HPDE6-E6E7 (cell line): ENCODE measurements around the gene MSMO1.
"Not testable (repeated sequence)": the region's sequence is repeated elsewhere in the genome, so short reads cannot be mapped to it uniquely, and the experiment has no call there.

Experiments
- DNase-seq: peaks from one replicate; pipeline ENCODE4 v3.0.0; 2011; ENCODE audit warnings: missing footprints; ENCODE audit errors: extremely low spot score

Gene MSMO1

DNA sequence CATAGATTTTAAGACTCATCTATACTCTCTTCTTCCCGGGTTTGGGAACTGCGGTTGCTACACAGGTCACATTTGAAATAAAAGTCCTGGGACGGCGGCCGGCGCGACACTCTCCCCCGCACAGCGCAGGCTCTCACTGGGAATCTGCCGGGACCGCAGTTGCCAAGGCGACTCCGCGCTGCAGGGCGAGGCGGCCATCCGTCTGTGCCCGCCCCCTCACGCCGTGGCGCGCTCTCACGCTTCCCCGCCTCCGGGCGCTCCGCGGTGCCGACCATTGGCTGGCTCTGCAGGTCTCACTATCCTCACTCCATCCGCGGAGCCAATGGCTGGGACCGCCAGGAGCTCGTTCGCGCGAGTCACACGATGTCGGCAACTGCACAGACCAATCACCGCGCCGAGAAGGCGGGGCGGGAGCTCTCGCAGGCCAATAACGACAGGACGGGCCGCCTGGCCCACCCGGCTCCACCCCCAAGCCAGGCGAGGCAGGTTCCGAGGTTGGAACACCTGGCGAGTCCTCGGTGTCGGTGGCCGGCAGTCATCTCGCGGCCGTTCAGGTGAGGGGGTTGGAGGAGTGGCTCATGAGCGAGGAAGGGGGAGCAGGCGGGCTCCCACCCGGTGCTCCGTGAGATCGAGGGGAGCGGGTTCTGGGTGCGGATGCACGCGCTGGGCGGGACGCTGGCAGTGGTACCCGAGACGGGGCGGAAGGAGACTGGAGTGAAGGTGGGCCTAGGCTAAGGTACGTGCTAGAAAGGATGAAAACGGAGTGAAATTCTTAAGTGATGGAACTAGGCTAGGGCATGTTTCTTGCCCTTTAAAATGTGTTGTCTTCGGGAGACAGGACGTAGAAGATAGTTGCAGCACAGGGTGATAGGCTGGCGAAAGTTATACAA, at the start of gene MSMO1:
Gene MSMO1 (plus strand): TSS at position 459 of the 890 bp plus-strand sequence. CDS start 5,702 bp downstream, outside the sequence.
- DNase-seq, result peak; percentile 94

DNA sequence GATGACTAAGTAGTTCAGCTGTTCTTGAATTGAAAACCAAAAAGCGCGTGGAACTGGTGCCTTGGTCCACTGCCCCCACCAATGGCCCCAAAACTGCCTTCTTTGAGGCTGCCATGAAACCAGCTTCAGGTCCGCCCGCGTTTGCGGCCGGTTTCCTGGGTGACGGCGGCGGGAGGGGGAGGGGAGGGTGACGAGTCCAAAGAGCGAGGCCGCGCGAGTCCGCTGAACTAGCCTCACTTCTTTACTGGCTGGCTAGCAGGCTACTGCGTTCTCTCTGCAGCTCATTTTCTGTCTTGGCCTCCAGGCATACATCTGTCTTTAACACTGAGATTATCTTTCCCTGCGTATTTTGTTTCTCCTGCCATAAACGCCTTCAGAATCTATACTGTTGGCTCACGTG, 47.9 kb upstream of the MSMO1 start:
- DNase-seq, result not testable (repeated sequence)

DNA sequence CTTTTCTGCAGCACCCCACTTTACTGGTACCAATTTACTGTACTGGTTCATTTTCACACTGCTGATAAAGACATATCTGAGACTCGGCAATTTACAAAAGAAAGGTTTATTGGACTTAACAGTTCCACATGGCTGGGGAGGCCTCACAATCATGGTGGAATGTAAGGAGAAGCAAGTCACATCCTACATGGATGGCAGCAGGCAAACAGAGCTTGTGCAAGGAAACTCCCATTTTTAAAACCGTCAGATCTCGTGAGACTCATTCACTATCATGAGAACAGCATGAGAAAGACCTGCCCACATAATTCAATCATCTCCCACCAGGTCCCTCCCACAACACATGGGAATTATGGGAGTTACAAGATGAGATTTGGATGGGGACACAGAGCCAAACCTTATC, 42.8 kb upstream of the MSMO1 start:
- not testable (repeated sequence) for DNase-seq

DNA sequence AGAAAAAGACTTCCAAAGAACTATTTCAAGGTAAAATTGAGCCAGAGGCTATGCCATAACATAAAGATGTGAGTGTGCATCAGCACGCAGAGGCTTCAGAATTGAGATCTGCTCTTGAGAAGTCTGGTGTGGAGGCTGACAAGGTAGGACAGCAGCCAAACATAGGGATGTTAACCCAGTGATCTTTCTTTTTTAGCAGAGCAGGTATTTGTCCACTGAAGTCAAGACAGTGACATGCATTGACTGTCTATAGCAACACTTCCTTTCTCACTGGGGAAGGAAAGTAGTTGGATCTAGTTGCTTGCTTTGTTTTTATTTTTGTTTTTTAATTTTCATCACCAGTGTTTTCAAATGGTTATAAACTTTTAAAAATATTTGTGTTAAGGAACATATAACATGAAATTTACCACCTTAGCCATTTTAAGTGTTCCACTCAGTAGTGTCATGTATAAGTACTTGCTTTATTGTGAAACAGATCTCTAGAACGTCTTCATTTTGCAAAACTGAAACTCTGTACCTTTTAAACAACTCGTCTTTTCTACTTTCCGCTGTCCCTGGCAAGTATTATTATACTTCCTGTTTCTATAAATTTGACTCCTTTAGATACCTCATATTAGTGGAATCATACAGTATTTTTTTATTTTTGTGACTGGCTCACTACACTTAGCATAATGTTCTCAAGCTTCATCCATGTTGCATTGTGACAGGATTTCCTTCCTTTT, 40.7 kb upstream of the MSMO1 start:
- not testable (repeated sequence) for DNase-seq

DNA sequence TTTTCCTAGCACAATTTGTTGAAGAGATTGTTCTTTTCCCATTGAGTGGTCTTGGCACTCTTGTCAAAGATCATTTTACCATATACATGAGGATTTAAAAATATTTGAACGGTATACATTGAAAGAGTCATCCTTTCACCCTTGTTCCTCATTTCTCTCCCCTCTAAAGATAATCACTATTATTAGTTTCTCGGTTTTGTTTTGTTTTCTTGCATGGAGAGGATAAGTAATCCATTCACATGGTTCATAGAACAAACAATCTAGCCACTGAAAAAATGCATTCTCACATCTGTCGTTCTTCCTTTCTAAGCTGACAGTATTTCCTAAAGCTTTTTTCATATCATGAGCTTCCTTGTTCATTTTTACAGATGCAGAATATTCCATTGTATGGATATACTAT, 39.2 kb upstream of the MSMO1 start:
- no peak for DNase-seq

DNA sequence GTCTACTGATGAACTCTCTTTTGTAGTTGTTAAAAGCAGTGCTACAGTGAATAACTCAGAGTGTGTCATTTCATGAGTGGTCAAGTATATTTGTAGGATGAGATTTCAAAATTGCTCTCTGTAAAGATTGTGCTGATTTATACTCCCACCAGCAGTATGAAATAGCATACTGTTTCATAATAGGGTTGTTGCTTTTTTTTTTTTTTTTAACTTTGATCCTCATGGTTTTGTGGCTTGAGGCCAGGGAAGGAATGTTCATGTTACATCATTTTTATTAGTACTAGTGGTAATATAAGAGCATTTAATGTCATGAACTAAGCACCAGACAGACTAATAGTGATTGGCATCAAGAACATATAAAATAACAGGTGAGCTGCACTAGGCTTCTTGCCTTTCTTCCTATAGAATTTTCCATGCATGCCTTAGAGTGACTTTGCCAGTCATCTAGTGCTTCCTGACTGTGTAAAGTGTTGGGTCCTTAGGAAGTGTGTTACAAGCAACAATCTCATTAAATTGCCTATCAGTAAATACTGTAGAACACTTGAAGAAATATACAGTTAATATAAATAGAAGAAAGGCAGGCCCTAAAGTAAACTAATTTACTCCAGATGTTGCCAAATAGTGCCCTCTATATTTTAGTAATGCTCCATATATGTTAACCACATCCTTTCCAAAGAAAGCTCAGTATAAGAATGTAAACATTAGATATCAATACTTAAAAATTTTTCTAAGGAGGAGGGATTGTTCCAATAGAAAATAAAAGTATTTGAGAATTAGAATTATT, 38.6 kb upstream of the MSMO1 start:
- no peak for DNase-seq

DNA sequence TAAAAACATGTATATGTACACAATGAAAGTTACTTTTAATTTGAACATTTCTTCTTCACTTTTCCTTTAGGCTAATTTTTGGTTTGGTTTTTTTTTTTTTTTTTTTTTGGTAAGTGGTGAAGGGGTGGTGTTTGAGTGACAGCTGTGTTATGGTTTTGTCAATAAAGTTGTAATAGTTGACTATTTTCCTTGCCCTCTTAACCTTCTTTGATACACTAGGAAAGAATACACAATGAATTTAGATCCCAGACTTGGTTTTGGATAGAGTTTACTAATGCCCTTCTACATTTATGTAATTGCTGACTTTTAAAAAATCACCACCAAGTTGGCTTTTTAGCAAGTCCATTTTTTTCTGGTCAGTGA, 38.1 kb upstream of the MSMO1 start:
- DNase-seq, result no peak

DNA sequence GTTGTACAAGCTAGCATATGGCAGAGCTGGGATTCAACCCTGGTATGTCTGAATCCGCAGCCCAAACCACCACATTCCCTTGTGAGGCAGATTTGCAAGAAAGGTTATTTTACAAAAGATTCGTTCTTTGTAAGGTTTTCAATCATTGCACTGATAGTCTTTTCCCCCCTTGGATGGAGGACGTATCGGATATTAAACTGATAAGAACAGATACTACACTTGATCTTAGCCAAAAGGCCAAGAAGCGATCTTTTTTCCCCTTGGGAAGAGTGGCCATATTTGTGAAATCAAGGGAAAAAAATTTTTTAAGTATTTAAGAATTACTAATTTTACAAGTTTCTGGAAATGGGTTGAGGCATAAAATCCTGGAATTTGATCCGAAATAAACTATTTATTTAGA, 34.4 kb upstream of the MSMO1 start:
- no peak for DNase-seq

DNA sequence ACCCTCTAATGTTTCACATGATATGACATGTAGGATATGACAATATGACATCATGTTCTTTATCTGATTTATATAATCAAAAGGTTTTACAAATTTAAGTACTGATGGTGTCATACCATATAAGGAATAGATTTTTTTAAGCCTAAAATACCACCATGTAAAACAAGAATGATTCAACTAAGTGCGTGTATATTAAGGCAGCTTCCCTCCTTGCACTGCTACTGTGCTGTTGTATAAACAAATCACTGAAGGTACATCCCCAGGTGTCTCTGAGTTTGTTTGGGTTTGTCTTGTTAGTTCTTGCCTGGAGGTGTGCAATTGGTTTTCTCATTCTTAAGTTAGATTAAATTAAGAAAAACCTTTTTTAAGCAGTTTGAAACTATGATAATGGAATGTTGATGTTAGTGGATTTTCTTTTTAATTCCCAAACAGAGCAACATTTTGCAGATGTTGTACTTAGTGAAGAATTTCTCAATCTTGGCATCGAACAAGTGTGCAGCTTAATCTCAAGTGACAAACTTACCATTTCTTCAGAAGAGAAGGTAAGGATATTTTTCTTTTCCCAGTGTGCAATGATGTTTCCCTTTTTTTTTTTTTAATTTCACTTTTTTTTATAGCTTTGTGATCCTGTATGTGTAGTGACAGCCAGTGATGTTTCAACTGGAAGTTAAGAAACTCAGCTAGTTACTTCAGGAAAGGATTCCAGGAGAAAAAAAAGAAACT, 33.4 kb upstream of the MSMO1 start:
- DNase-seq, result no peak

DNA sequence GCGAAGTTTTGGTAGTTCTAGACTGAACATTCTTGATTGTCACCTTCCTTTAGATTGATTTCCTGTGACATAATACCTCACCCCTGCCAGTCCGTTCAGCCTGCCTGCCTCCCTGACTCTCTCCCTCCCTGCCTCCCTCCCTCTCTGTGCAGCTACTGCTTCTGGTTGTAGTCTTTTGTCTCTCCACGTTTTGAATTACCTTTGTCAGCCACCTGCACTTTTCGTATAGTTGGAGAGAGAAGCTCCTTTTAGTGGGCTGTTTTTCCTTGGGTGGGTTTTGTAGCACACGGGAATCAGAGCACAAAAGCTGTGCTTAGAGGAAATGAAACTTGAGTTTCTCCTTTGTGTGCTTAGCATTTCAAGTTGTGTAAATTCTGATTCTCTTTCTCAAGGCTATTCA, 32.6 kb upstream of the MSMO1 start:
- DNase-seq, result no peak

DNA sequence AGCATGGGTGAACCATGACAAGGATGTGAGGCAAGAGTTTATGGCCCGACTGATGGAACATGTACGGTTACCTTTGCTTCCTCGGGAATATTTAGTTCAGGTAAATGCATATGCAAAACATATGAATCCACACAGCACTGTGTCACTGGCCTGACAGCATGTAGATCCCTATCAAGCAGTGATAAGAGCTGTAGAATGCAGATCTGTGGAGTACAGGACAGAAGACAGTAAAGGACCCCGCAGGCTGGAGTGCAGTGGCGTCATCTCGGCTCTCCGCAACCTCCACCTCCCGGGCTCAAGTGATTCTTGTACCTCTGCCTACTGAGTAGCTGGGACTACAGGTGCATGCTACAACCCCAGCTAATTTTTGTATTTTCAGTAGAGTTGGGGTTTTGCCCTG, 29.8 kb upstream of the MSMO1 start:
- DNase-seq, result no peak

DNA sequence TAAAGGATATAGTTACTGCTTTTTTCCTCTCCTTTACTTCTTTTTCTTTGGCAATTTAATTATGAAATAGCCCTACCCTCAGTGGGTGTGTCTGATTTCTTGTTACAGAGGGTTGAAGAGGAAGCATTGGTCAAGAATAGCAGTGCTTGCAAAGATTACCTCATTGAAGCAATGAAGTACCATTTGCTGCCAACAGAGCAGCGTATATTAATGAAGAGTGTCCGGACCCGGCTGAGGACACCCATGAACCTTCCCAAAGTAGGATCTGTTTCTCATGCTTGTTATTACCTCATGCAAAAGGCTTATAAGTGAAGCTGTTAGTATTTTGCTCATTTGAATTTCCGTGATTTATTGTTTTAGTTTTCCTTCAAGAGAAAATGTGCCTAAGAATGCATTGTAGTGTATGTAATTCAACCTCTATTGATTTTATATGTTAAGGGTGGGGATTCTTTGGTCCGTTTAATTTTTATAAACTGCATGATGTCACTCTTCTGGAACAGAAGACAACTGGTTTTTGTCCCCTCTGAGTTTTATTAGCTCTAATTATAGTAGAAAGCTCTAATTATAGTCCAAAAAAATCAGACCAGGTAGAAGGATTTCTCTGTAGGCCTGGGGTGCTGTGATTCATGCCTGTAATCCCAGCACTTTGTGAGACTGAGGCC, 27.9 kb upstream of the MSMO1 start:
- no peak for DNase-seq

DNA sequence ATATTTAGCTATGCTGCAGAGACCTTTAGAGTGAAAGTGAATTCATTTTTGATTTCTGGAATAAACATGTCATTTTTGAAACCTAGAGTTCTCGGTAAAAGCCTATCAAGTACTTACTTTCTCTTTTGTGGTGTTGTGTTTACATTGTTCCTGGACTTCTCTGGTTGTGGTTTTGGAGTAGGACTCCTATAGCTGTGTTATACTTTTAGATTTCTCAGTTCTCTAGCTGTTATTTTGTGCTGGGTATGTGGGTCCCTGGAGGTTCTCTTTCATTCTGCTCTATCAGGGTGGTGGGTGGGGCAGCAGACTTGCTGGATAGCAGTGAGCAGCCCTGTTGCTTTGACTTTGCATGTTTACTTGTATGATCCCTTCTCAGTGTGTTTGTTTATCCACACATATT, 25.6 kb upstream of the MSMO1 start:
- DNase-seq, result no peak

DNA sequence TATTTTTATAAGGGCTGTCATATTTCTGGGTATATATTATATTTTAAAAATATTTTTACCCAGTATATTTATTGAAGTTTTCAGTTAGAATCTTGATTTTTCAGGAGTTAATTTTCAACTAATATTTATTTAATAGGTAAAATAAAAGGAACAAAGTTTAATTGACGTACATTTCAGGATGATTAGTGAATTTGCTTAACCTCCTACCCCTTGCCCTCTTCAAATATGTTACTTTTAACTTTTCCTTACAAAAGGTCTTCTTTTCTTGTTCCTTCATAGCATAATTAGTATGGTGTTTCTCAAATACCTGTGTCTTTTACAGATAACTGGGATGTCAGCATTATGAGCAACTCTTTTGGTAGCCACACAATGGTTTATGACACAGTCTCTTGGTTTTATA, 24.8 kb upstream of the MSMO1 start:
- no peak for DNase-seq

DNA sequence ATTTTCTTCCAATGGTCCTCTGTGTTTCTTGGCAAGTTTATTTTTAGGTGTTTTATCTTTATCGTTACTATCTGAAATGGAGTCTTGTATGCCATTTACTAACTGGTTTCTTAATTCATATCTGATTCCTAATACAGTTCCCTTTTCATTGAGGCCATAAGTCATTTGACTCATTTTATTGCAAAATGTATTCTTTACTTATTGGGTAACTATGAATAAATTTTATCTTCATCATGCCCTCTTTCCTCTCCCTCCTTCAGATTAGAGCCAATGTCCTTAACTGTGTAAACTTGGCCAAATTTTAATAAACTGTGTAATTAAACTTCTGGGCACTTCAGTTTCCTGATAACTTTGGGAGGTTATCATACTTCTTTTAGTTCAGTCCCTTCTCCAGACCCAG, 19.3 kb upstream of the MSMO1 start:
- no peak for DNase-seq

DNA sequence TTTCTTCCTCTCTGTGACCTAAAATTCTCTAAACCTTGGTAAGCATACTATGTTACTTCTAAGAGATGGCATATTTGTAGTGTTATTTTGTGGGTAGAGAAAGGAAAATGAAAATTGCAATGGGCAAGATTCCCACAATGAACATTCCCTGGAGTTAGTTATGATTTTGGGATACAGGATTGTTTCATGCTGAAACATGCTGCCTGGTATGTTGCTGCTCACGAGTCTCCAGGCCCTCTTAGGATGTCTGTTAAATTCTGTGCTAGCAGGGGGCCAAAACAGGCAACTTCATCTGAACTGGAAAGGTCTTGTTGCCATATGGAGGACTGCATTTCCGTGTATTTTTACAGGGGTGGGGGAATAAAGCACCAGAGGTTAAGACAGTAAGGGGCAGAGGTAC, 18.9 kb upstream of the MSMO1 start:
- no peak for DNase-seq

DNA sequence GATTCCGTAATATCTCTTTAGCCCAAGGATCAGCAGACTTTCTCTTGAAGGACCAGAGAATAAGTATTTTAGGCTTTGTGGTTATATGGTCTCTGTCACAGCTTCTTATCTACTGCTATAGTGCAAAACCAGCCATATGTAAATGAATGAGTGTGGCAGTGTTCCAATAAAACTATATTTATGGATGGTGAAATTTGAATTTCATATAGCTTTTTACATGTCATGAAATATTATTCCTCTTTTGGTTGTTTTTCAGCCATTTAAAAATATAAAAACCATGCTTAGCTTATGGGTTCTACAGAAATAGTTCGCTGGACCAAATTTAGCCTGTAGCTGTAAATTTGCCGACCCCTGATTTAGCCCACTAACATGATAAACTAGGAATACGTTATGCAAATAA, 18.0 kb upstream of the MSMO1 start:
- DNase-seq, result no peak

DNA sequence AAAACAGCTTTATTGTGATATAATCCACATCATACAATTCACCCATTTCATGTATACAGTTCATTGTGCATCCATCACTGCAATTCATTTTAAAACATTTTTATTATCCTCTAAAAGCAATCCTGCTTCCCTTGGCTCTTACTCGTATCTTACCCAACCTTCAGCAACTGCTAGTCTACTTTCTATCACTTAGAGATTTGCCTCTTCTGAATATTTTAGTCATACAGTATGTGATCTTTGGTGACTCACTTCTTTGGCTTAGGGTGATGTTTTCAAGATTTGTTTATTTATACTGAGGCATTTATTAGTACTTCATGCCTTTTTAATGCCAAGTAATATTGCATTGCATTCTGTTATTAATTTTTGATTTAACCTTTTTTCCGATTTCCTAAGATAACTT, 15.0 kb upstream of the MSMO1 start:
- DNase-seq, result no peak

DNA sequence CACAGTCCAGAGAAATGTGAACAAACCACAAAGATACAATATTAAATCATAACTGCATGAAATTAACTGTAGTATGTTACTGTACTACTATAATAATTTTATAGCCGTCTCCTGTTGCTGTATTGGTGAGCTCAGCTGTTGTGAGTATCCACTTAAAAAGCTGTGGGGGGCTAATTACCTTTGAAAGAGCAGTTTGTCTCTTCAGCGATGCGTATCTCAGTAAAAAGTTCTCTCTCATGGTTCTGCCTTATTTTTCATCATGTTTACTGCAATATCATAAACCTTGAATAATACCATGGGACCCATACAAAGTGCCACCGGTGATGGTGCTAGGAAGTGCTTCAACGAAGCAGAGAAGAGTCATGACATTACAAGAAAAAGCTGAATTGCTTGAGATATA, 8.4 kb upstream of the MSMO1 start:
- DNase-seq, result no peak

DNA sequence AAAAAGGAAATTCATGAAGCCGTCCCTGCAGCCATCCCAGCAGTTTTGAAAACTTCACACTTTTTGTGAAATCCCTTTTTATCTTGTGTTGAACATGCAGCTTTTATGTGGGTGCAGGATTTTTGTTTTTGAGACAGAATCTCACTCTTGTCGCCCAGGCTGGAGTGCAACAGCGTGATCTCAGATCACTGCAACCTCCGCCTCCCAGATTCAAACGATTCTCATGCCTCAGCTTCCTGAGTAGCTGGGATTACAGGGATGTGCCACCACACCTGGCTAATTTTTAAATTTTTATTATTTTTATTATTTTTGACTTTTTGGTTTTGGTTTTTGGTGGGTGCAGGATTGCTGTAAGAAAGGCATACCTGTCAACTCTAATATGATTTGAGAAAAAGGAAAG, 8.0 kb upstream of the MSMO1 start:
- DNase-seq, result no peak

DNA sequence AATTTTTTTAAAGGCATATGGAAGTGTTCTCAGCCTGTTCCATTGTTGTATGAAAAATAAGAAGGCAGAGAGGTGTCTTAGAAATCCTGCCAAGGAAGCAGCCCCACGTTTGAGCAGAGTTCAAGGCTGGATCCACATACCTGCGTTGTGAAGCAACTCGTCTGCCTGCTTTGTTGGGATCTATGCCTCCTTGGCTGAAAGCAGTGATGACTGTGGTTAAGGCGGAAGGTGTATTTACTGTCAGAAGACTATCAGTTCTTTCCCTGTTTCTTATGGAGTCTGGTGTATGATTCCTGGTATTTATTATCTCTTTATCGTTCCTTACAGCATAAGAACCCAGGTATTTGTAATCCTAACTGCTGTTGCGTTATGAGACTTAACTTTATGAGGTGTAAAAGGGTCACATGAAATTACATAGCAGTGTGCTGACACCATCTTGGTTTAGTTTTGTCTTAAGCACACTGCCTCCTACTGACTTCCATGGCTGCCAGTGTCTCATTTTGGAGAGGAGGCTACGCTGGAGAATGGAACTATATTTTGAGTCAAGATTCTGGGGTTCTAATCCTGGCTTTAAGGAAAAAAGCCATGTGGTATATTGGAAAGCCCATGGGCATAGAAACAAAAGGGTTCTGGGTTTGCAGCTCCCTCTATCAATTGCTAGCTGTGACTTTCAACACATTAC, 3.1 kb upstream of the MSMO1 start:
- no peak for DNase-seq
